ENCODE measurements around the gene LRRIQ3.

DNA sequence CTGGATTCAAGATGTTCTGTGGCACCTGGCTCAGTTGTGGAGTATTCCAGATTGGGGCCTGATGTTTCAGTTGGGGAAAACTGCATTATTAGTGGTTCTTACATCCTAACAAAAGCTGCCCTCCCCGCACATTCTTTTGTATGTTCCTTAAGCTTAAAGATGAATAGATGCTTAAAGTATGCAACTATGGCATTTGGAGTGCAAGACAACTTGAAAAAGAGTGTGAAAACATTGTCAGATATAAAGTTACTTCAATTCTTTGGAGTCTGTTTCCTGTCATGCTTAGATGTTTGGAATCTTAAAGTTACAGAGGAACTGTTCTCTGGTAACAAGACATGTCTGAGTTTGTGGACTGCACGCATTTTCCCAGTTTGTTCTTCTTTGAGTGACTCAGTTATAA is 7.3 kb upstream of the LRRIQ3 start:
- TF ChIP-seq, protein P1, sequence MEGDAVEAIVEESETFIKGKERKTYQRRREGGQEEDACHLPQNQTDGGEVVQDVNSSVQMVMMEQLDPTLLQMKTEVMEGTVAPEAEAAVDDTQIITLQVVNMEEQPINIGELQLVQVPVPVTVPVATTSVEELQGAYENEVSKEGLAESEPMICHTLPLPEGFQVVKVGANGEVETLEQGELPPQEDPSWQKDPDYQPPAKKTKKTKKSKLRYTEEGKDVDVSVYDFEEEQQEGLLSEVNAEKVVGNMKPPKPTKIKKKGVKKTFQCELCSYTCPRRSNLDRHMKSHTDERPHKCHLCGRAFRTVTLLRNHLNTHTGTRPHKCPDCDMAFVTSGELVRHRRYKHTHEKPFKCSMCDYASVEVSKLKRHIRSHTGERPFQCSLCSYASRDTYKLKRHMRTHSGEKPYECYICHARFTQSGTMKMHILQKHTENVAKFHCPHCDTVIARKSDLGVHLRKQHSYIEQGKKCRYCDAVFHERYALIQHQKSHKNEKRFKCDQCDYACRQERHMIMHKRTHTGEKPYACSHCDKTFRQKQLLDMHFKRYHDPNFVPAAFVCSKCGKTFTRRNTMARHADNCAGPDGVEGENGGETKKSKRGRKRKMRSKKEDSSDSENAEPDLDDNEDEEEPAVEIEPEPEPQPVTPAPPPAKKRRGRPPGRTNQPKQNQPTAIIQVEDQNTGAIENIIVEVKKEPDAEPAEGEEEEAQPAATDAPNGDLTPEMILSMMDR (conservative IDR thresholded peaks at IDR 0.05; ENCODE audit: low read depth, low read length), result no peak
- TF ChIP-seq FOS (IDR thresholded peaks at IDR 0.05; ENCODE audit: low read depth, low read length), result no peak
- TF ChIP-seq RAD21 (IDR thresholded peaks at IDR 0.05; ENCODE audit: low read length), result no peak
- no peak for TF ChIP-seq MAZ (IDR thresholded peaks at IDR 0.05; ENCODE audit: borderline replicate concordance, low read depth, low read length)
- TF ChIP-seq POLR2A (IDR thresholded peaks at IDR 0.05; ENCODE audit: low read depth, low read length), result no peak
